ENCODE measurements around the gene ATCAY.

Gene ATCAY

GRCh38 chr19:3970808-3971598, 90.5 kb downstream of the ATCAY start, which contains the start of gene DAPK3:
Gene DAPK3 (minus strand): TSS chr19:3971099. CDS start chr19:3969735, 1,364 bp downstream.
- DNase-seq, result peak; percentile 98

- DNase-seq, result no peak
Observed at GRCh38 chr19:3975144-3975543, 94.7 kb downstream of the ATCAY start.

GRCh38 chr19:3975637-3976087, 95.2 kb downstream of the ATCAY start:
- no peak for DNase-seq

- no peak for DNase-seq
Observed at GRCh38 chr19:3976495-3977241, 96.2 kb downstream of the ATCAY start.
